RPMI7951 (cell line): ENCODE data around the gene CTSL. TPM values are rescaled to one million over a fixed set of nuclear protein-coding genes. Genes with fewer than 3 reads are reported as not detected.
A peak's percentile ranks its signal among the peaks of the same experiment; 100 is the strongest.

ENCODE experiments used
- DNase-seq: peaks from one replicate; pipeline ENCODE4 v3.0.0-alpha.2; 2012; ENCODE audit warnings: low read depth
- total RNA-seq: library from RNA; depleted of rRNA; stranded (reverse); fragments of >200 nt; shearing (Covaris generic); gene quantifications from 2 replicates; pipeline ENCODE4 v1.2.3, GENCODE V29; 2014; rRNA removed

CTSL gene
- total RNA-seq: 168 and 169 TPM in 2 replicates

GRCh38 chr9:87725900-87726709 lies at the start of gene CTSL:
CTSL (plus strand) TSS chr9:87726119; CDS start chr9:87727604, 1,485 bp downstream.
- DNase-seq: peak; percentile 86

GRCh38 chr9:87676976-87677775 lies 48.7 kb upstream of the CTSL start:
- peak; percentile 3 for DNase-seq

GRCh38 chr9:87677776-87678587 lies 47.9 kb upstream of the CTSL start:
- no peak for DNase-seq

GRCh38 chr9:87678650-87679355 lies 47.1 kb upstream of the CTSL start:
- peak; percentile 59 for DNase-seq

- DNase-seq: no peak
These were observed 44.5 kb upstream of the CTSL start for GRCh38 chr9:87681271-87682061.

- DNase-seq: no peak
These were observed 43.8 kb upstream of the CTSL start for GRCh38 chr9:87682085-87682484.

- no peak for DNase-seq
These were observed 43.3 kb upstream of the CTSL start for GRCh38 chr9:87682618-87683017.

- no peak for DNase-seq
These were observed 41.9 kb upstream of the CTSL start for GRCh38 chr9:87683751-87684626.

GRCh38 chr9:87684627-87685219 lies 41.2 kb upstream of the CTSL start:
- peak; percentile 33 for DNase-seq

- DNase-seq: no peak
These were observed 40.5 kb upstream of the CTSL start for GRCh38 chr9:87685441-87685840.

GRCh38 chr9:87685871-87686519 lies 39.9 kb upstream of the CTSL start:
- DNase-seq: no peak

- no peak for DNase-seq
These were observed 39.3 kb upstream of the CTSL start for GRCh38 chr9:87686520-87687090.

- DNase-seq: no peak
These were observed 38.7 kb upstream of the CTSL start for GRCh38 chr9:87687207-87687606.

GRCh38 chr9:87694236-87694755 lies 31.6 kb upstream of the CTSL start:
- DNase-seq: no peak

GRCh38 chr9:87695523-87695922 lies 30.4 kb upstream of the CTSL start:
- no peak for DNase-seq

GRCh38 chr9:87696641-87697040 lies 29.3 kb upstream of the CTSL start:
- no peak for DNase-seq

- no peak for DNase-seq
These were observed 27.7 kb upstream of the CTSL start for GRCh38 chr9:87698069-87698809.
